HepG2 (cell line): ENCODE measurements around the gene ERF. TPM values are rescaled to one million over a fixed set of nuclear protein-coding genes. Genes with fewer than 3 reads are reported as not detected.

ENCODE experiments used
- AFF4 ChIP-seq: sonication (generic); formaldehyde crosslinking; IDR thresholded peaks from 2 replicates; pipeline ENCODE4 v1.4.0; 2020; ENCODE audit warnings: missing genetic modification reagents
- HMG20B ChIP-seq: conservative IDR thresholded peaks from 2 replicates; pipeline ENCODE4 v1.6.1; 2016; ENCODE audit warnings: missing genetic modification reagents, missing compliant biosample characterization
- KDM3A ChIP-seq: IDR thresholded peaks from 2 replicates; pipeline ENCODE4 v1.6.1; 2018; ENCODE audit warnings: low read depth, missing compliant biosample characterization
- MTF1 ChIP-seq: sonication (generic); formaldehyde crosslinking; IDR thresholded peaks from 2 replicates; pipeline ENCODE4 v1.5.0; 2020; ENCODE audit warnings: missing genetic modification reagents
- PCBP1 ChIP-seq: fragments of 200-400 bp; formaldehyde crosslinking; IDR thresholded peaks from 2 replicates; pipeline ENCODE4 v1.6.1; 2017; ENCODE audit warnings: mild to moderate bottlenecking, low read depth, low read length, borderline replicate concordance
- PRDM15 ChIP-seq: sonication (generic); formaldehyde crosslinking; IDR thresholded peaks from 2 replicates; pipeline ENCODE4 v1.4.0; 2020; ENCODE audit warnings: missing genetic modification reagents
- PRDM4 ChIP-seq: sonication (generic); formaldehyde crosslinking; IDR thresholded peaks from 2 replicates; pipeline ENCODE4 v1.9.0; 2021; ENCODE audit warnings: missing genetic modification reagents, borderline replicate concordance
- PTBP1 ChIP-seq: fragments of 200-400 bp; formaldehyde crosslinking; IDR thresholded peaks from 2 replicates; pipeline ENCODE4 v1.6.1; 2018; ENCODE audit warnings: low read length, low read depth; ENCODE audit not compliant: poor library complexity, severe bottlenecking
- SIN3A ChIP-seq: IDR thresholded peaks from 2 replicates; pipeline ENCODE4 v1.6.1; 2011; ENCODE audit warnings: low read depth, mild to moderate bottlenecking, control low read depth, low read length, borderline replicate concordance
- SP4 ChIP-seq: sonication (generic); formaldehyde crosslinking; IDR thresholded peaks from 2 replicates; pipeline ENCODE4 v1.8.1; 2023; ENCODE audit warnings: mild to moderate bottlenecking, missing genetic modification reagents
- TEAD2 ChIP-seq: sonication (generic); formaldehyde crosslinking; IDR thresholded peaks from 2 replicates; pipeline ENCODE4 v1.9.0; 2021; ENCODE audit warnings: missing genetic modification reagents
- ZBTB1 ChIP-seq: sonication (generic); formaldehyde crosslinking; IDR thresholded peaks from 2 replicates; pipeline ENCODE4 v1.4.0; 2020; ENCODE audit warnings: missing genetic modification reagents, borderline replicate concordance
- ZBTB25 ChIP-seq: IDR thresholded peaks from 2 replicates; pipeline ENCODE4 v1.6.1; 2018; ENCODE audit warnings: missing genetic modification reagents
- ZFP90 ChIP-seq: sonication (generic); formaldehyde crosslinking; IDR thresholded peaks from 2 replicates; pipeline ENCODE4 v1.8.0; 2022; ENCODE audit warnings: missing genetic modification reagents, mild to moderate bottlenecking, inconsistent platforms, borderline replicate concordance
- ZNF547 ChIP-seq: sonication (generic); formaldehyde crosslinking; IDR thresholded peaks from 2 replicates; pipeline ENCODE4 v1.5.1; 2020; ENCODE audit warnings: mild to moderate bottlenecking, missing genetic modification reagents
- ZNF615 ChIP-seq: sonication (generic); formaldehyde crosslinking; IDR thresholded peaks from 2 replicates; pipeline ENCODE4 v1.5.0; 2020; ENCODE audit warnings: mild to moderate bottlenecking, missing genetic modification reagents, borderline replicate concordance
- polyA plus RNA-seq, 8 experiments: library from polyadenylated mRNA; depleted of rRNA in 3 of 8; stranded (reverse) in 7 of 8; unstranded in 1 of 8; fragments of >200 nt; fragmentation: Illumina TruSeq in 4 of 8; extraction: Trizol in 4 of 8; gene quantifications; 2 replicates each; pipeline versions ENCODE4 v1.2.1 to v1.2.3, GENCODE V29; 2011 to 2016; ENCODE audit warnings: low read depth in 4 of 8, missing spikeins in 1 of 8, mixed read lengths in 1 of 8; ENCODE audit not compliant: insufficient read depth in 1 of 8
- total RNA-seq, 5 experiments: library from RNA; depleted of rRNA; stranded (reverse); fragments of >200 nt; fragmentation: Illumina TruSeq; extraction: Trizol; gene quantifications; 2 replicates each; pipeline ENCODE4 v1.2.3, GENCODE V29; 2016; ENCODE audit warnings: low read depth in 1 of 5

Gene ERF
- total and polyA plus RNA-seq, 2 of the 13 experiments (the other 11 are each of a cell fraction or from before 2014, with no cell fraction given), result 67.1 to 69.9 TPM

GRCh38 chr19:42279902-42280814 is 25.2 kb upstream of the ERF start (continued):
- TF ChIP-seq HMG20B (CRISPR knock-in tag) (no peak), PTBP1 (no peak), SP4 (CRISPR knock-in tag) (peak; percentile 56; the same call in 1 of the 2 replicates), PRDM15 (CRISPR knock-in tag) (0 out of 2 replicates have a peak, but pooled peaks have one; percentile 28), MTF1 (CRISPR knock-in tag) (no peak; the same call in 1 of the 2 replicates), SIN3A (peak; percentile 82; the same call in 1 of the 2 replicates), ZBTB1 (no peak), PCBP1 (0 out of 2 replicates have a peak, but pooled peaks have one; percentile 11), ZNF615 (CRISPR knock-in tag) (no peak), KDM3A (CRISPR knock-in tag) (no peak), AFF4 (CRISPR knock-in tag) (no peak), PRDM4 (no peak), ZFP90 (no peak; the same call in 1 of the 2 replicates), ZBTB25 (no peak; the same call in 1 of the 2 replicates), TEAD2 (no peak), ZNF547 (CRISPR knock-in tag) (no peak; the same call in 1 of the 2 replicates)
